Effector CD4-positive, alpha-beta T cell (primary cell): ENCODE results near the gene HSPB7.
"Not testable (repeated sequence)": the region's sequence is repeated elsewhere in the genome, so short reads cannot be mapped to it uniquely, and the experiment has no call there.

Experiments used
- DNase-seq: peaks from one replicate; pipeline ENCODE4 v3.0.0-alpha.2; 2020

HSPB7 gene

GRCh38 chr1:16020878-16021277, 3.0 kb upstream of the HSPB7 start:
- not testable (repeated sequence) for DNase-seq

GRCh38 chr1:16020325-16020724, 2.5 kb upstream of the HSPB7 start:
- no peak for DNase-seq

GRCh38 chr1:16019644-16020277, 1.9 kb upstream of the HSPB7 start:
- DNase-seq, result no peak

DNA sequence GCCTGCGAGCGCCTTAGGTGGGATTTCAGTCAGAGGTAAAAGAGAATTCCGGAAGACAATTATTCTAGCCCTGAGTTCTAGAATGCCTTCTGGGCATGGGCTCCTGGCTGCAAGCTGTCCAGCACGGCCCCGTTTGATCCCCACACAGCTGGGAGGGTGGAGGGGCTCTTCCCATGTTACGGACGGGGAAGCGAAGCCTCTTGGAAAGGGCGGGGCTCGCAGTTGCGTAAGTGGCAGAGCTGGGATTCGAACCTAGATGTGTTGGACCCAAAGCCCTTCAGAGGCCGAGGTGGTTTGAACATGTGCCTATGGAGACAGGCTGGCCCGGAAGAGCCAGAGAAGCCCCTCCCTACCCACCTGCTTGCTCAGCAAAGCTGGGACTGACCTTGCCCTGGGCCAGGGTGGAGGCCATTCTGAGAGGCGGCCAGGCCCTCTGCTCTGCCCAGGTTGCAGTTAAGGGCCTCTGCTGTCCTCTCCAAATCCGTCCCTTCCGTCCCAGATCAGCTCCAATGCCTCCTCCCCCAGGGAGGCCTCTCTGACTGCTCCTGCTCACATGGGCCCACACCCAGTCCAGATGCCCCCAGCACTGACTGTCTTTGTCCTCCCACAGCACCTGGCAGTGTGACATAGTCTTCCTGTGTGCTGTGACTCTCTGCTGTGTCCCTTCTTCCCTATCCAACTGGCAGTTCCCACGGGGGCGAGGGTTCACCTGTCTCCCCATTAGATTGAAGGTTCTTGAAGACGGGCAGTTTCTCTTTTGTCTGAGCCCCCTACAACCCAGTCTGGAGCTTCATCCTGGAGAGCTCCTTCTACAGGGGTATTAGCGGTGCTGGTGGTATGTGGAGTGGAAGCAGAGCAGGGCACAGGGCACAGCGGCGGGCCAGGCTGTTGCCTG, 1.2 kb upstream of the HSPB7 start:
- no peak for DNase-seq

DNA sequence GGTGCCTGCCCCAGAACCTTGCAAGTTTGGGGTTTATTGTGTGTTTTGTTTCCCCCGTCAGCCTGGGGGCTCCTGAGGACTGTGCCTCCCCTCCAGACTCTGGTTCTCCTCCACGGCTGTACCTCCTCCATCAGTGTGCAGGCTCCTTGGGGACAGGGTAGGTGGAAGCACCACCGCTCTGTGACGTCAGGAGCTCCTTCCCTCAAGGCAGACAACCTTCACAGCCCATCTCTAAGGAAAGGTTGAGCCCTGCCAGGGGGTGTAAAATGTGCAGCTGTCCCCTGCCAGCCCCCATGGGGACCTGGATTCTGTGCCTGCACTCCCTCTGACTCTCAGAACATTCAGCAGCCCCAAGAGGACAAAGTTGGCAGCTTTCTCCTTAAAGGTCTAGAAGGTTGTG, 465 bp upstream of the HSPB7 start:
- no peak for DNase-seq

GRCh38 chr1:16017076-16017460, 775 bp downstream of the HSPB7 start:
- DNase-seq, result no peak

- no peak for DNase-seq
Observed at GRCh38 chr1:16015960-16016901, 1.6 kb downstream of the HSPB7 start.

GRCh38 chr1:16015491-16015890, 2.4 kb downstream of the HSPB7 start:
- no peak for DNase-seq

GRCh38 chr1:16014509-16015482, 3.0 kb downstream of the HSPB7 start:
- no peak for DNase-seq

- no peak for DNase-seq
Observed at GRCh38 chr1:16013908-16014258, 4.0 kb downstream of the HSPB7 start.

DNA sequence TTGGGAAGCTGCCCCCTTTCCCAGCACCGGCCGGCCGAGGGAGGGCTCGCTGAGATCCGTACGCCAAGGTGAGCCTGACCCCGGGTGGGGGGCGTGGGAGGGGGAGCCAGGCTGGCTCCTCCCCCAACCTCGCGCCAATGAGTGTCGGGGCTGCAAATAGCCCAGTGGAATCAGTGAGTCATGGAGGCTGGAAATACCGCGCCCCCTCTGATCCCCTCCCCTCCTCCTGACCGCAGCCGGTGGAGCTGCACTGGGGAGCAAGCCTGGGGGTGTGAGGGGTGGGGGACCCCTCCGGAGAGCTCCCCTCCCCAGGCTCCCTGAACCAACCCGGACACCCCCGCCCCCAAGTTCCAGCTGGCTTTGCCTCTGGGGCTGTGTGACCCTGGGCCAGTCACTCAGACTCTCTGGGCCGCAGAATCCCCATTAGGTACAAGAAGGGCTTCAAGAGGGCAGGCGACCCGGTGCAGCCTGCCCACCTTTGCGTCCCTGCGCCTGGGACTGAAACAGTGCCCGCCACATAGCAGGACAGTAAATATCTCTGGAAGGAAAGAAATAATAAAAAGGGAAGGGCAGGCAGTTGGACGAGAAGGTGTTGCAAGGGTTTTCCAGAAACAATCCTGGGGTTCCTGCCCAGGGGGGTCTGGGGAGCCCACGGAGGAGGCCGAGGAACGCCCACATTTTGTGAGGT, 4.5 kb downstream of the HSPB7 start:
- DNase-seq, result no peak

DNA sequence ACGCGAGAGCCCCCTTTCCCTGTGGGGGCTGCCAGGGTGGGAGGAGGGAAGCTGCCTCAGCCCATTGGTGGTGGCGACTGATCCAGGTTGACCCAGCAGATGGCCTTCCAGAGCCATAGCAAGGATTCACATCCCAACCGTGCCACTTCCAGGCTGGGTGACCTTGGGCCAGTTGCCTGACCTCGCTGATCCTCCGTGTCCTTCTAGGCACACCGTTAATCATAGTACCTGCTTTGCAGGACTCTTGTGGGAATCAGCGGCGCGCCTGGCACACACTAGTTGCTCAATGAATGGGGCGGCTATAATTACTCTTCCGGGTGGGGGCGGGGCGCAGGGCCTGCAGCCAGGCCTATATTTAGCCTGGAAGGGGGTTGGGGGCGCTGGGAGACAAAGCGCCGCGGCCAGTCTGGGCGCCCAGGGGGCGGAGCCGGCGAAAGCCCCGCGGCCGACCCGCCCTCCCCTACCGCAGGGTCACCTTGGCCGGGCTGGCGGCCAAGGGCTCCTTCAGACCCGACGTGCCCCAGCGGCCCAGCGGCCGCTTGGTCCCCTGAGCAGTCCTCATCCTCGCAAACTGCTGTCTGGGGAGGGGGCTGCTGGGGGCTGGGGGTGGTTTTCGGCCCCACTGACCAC, 5.1 kb downstream of the HSPB7 start:
- DNase-seq, result no peak

GRCh38 chr1:16011936-16012589, 5.8 kb downstream of the HSPB7 start:
- no peak for DNase-seq

DNA sequence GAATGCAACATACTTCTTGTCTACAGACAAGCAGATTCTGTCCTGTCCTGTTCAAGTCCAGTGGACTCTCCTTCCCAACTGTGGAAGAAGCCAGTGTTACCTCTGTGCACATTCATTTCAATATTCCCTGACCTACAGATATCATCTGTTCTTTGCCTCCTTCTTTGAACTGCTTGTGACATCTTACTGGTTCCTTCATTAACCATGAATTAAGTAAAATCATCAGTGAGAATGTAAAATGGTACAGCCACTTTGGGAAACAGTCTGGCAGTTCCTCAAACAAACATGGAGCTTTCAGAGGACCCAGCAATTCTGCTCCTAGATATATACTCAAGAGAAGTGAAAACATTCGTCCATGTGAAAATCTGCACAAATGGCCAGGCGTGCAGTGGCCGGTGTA, 7.0 kb downstream of the HSPB7 start:
- DNase-seq, result no peak

DNA sequence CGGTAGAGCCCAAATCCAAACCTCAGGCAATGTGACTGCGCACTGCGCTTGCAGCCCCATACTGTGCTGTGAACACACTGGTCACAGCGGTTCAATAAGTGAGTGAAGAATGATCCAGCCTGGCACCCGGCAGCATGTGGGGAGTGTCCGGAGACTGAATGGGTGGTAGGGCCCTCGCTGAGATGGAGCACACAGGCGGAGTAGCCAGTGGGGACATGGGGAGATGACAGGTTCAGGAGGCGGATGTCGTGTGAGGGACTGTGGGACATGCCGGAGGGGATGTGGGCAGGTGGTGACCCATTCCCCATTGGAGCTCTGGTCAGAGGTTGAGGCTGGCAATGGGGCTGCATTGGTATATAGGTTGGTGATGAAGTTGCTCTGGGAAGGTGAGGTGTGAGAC, 8.2 kb downstream of the HSPB7 start:
- no peak for DNase-seq

DNA sequence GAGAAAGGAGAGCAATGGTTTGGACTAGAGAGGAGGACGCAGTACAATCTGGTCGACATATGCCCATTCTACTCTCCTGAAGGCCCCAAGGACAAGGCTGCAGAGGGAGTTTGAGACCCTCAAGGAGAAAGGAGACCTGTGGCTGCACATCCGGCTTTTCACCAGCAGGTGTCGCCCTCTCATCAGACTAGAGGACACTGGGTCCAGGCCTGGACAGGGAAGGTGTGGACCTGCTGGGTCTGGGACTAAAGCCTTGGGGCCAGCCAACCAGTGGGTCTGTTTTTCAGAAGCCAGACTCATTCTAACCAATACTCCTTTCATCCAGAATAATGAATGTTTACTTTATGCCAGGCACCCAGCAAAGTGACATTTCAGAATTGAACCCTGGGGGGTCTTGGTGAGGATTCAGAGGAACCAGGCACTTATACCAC, 8.8 kb downstream of the HSPB7 start:
- peak; percentile 69 for DNase-seq

DNA sequence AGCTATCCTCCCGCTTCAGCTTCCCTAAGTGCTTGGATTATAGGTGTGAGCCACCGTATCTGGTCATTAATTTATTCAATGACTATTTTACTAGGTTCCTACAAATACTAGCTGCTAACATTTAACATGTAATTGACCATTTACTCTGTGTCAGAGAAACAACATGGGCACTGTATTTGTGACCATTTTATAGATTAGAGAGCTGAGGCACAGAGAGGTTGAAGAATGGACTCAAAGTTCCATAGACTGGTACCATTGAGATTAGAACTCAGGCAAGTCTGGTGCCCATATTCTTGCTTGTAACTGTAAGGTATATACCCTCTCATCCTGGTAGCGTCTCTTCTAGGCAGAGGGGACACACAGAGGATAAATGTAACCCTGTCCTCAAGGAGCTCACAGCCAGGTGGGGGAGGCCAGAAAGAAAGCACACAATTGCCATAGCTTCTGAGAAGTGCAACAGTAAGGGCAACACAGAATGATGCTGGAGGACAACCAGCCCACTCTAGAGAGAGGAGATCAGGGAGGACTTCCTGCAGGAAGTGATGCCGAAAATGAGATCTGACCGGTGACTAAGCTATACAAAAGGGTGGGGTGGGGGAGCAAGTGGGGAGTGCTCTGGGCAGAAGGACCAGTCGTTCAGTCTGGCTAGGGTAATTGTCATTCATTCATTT, 10.0 kb downstream of the HSPB7 start:
- DNase-seq, result no peak

- DNase-seq, result no peak
Observed at GRCh38 chr1:16006552-16007485, 11.0 kb downstream of the HSPB7 start.

DNA sequence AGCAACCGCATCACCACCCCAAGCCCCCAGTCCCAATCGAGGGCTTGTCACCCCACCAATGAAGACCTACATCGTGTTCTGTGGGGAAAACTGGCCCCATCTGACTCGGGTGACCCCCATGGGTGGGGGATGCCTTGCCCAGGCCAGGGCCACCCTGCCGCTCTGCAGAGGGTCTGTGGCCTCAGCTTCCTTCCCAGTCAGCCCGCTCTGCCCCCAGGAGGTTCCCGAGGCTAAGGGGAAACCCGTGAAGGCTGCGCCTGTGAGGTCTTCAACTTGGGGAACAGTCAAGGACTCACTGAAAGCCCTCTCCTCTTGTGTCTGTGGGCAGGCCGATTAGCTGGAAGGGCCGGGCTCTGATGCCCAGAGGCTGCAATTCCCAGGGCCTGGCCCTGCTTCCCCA, 11.8 kb downstream of the HSPB7 start:
- no peak for DNase-seq
